Naive thymus-derived CD8-positive, alpha-beta T cell (primary cell): ENCODE results near the gene MAP3K20. TPM values are rescaled to one million over a fixed set of nuclear protein-coding genes. Genes with fewer than 3 reads are reported as not detected.

Source experiments
- ATAC-seq, 2 donors: fragments of 150-1000 bp; cut with Tn5 transposase in 1 of 2; sonication (Bioruptor Pico), chemical (Tn5 transposase) in 1 of 2; 1 replicate in 1 of 2; 2 replicates in 1 of 2; pipeline ENCODE4 v1.10.0; 2021; ENCODE audit warnings: mild to moderate bottlenecking in 2 of 2, moderate library complexity in 2 of 2
- POLR2A ChIA-PET: fragments of 350-600 bp; sonication (Branson Sonifier 250); formaldehyde crosslinking; loops from one replicate; lab custom pipeline; 2021; ENCODE audit warnings: antibody characterized with exemption; lab: Charles Lee
- DNase-seq, 10 donors: peaks; one replicate each; pipeline versions ENCODE4 v3.0.0 to v3.0.0-alpha.2; 2020 to 2022
- H3K27ac Mint-ChIP-seq, 10 donors: one replicate each; pipeline ENCODE4 v1.8.0; 2020 to 2022; ENCODE audit warnings: mild to moderate bottlenecking in 10 of 10, mixed read lengths in 10 of 10, moderate library complexity in 4 of 10, inconsistent platforms in 1 of 10
- H3K27me3 Mint-ChIP-seq, 5 donors: one replicate each; pipeline ENCODE4 v1.8.0; 2021 to 2022; ENCODE audit warnings: mixed read lengths in 5 of 5
- H3K36me3 Mint-ChIP-seq, 3 donors: one replicate each; pipeline ENCODE4 v1.8.0; 2020 to 2022; ENCODE audit warnings: mixed read lengths in 3 of 3, mild to moderate bottlenecking in 2 of 3, inconsistent platforms in 1 of 3
- H3K4me1 Mint-ChIP-seq, 4 donors: one replicate each; pipeline ENCODE4 v1.8.0; 2021 to 2022; ENCODE audit warnings: mixed read lengths in 4 of 4
- H3K4me3 Mint-ChIP-seq, 10 donors: one replicate each; pipeline ENCODE4 v1.8.0; 2020 to 2022; ENCODE audit warnings: mild to moderate bottlenecking in 10 of 10, mixed read lengths in 10 of 10, moderate library complexity in 6 of 10, inconsistent platforms in 1 of 10
- H3K9me3 Mint-ChIP-seq, 9 donors: one replicate each; pipeline ENCODE4 v1.8.0; 2020 to 2022; ENCODE audit warnings: mixed read lengths in 9 of 9, mild to moderate bottlenecking in 3 of 9, inconsistent platforms in 1 of 9, moderate library complexity in 1 of 9
- polyA plus RNA-seq, 3 donors: library from polyadenylated mRNA; unstranded; fragments of 300-500 nt; fragmentation: Illumina TruSeq; gene quantifications; one replicate each; pipeline ENCODE4 v1.2.3, GENCODE V29; 2021
- total RNA-seq, 8 experiments: library from RNA in 2 of 8; stranded (reverse) in 2 of 8; gene quantifications; one replicate each; pipeline ENCODE4 v1.2.3 and lab custom pipeline; 2021 to 2026

MAP3K20 gene
- total and polyA plus RNA-seq, 5 experiments from 2014 or later, result 0.42 to 2.6 (median 0.76) TPM; not detected in 1

DNA sequence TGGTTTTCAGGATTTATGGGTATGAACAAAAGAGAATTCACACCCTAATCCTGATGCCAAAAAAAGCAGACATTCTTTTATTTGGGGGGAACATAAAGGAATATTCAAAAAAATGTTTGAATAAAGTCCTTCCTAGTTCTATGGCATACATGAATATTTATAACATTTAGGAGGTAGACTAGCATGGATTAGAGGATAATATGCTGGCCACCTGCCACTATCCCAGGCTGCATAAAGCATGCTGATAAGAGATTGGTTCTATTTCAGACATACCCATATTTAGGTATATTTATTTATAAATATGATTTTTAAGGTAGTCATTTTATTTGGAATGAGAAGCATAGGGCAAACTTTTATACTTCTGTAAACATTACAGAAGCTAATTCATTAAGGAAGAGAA is 34.9 kb upstream of the MAP3K20 start:
- no peak for ATAC-seq
- no peaks in the 10 kb centered on the region for H3K36me3 Mint-ChIP-seq
- H3K9me3 Mint-ChIP-seq, result no peaks in the 10 kb centered on the region
- DNase-seq, result no peak
- POLR2A ChIA-PET, result no interaction called here
- no peak overlapping the region for H3K4me3 Mint-ChIP-seq
- no peaks in the 10 kb centered on the region for H3K4me1 Mint-ChIP-seq
- H3K27me3 Mint-ChIP-seq, result no peaks in the 10 kb centered on the region
- no peak overlapping the region for H3K27ac Mint-ChIP-seq

DNA sequence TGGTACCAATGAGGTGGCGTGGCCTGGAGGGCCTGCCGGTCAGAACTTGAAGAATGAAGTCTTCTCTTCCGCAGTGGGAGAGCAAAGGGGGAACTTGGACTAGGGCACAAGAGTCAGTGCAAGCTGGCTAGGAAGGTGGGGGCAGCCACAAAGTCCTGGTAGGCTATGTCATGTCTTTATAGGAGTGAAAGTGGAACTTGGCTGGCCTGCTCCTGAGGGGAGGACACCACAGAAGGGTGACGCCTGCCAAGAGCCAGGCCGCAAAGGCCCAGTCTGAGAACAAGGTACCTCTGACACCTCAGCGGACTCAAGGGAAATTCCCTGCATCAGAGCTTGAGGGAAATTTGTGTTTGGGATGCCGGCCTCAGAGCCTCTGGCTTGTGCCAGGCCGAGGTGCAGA is 32.2 kb upstream of the MAP3K20 start:
- no peak for DNase-seq
- H3K36me3 Mint-ChIP-seq, result no peaks in the 10 kb centered on the region
- no peak overlapping the region for H3K4me3 Mint-ChIP-seq
- H3K27me3 Mint-ChIP-seq, result peaks cover 0 to 3% (median 0%) of the 10 kb centered on the region in 5 donors
- no peaks in the 10 kb centered on the region for H3K9me3 Mint-ChIP-seq
- H3K4me1 Mint-ChIP-seq, result no peaks in the 10 kb centered on the region
- POLR2A ChIA-PET, result no interaction called here
- no peak for ATAC-seq
- H3K27ac Mint-ChIP-seq, result no peak overlapping the region

DNA sequence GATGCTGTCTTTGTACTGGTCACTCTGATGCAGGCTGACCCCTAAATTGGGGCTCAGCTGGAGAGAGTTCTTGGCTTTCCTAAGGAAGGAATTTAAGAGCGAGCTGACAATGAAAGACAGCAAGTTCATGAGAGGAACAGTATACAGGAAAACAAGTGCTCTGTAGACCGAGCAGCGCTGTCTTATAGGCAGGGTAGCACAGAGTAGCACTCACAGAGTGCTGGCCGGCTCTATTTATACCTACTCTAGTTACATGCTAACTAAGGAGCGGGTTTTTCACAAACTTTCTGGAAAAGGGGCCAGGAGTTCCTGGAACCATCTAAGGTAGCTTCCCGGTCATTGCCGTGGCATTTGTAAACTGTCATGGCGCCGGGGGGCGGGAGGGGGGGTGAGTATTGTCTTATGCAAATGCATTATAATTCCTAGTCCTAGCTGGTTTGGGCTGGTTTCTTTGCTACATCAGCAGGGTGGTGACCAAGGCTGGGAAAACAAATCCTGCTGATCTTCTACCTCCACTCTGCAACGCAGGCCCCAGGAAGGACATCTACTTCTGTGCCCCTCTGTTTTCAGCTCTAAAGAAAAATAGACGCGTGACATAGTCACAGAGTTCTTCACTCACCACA is 31.6 kb upstream of the MAP3K20 start:
- Mint-ChIP-seq H3K36me3 (no peaks in the 10 kb centered on the region), H3K27ac (no peak overlapping the region), H3K4me1 (no peaks in the 10 kb centered on the region), H3K9me3 (no peaks in the 10 kb centered on the region), H3K4me3 (no peak overlapping the region), H3K27me3 (peaks cover 0 to 4% (median 0%) of the 10 kb centered on the region in 5 donors)
- POLR2A ChIA-PET, result no interaction called here
- no peak for ATAC-seq
- DNase-seq, result no peak

DNA sequence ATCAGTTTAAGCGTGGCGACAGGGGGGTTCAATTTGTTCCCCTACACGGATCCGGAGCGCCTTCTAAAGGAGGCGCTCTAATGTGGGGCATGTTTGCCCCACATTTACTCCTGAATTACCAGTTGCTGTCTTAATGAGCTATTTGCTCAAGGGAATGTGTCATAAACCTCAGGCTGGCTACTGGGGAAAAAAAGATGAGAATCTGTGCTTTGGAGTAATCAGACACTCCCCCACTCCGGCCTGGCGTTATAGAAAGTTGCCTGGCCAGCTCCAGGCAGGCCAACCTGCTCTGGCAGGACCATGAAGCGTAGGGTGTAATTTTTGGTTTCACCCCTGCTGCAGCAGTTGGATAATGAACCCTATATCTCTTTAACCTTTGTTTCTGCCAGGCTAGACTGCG is 31.0 kb upstream of the MAP3K20 start:
- DNase-seq, result no peak
- POLR2A ChIA-PET, result no interaction called here
- H3K27ac Mint-ChIP-seq, result no peak overlapping the region
- ATAC-seq, result no peak
- H3K4me3 Mint-ChIP-seq, result no peak overlapping the region
- no peaks in the 10 kb centered on the region for H3K9me3 Mint-ChIP-seq
- no peaks in the 10 kb centered on the region for H3K36me3 Mint-ChIP-seq
- peaks cover 0 to 4% (median 0%) of the 10 kb centered on the region in 5 donors for H3K27me3 Mint-ChIP-seq
- no peaks in the 10 kb centered on the region for H3K4me1 Mint-ChIP-seq

DNA sequence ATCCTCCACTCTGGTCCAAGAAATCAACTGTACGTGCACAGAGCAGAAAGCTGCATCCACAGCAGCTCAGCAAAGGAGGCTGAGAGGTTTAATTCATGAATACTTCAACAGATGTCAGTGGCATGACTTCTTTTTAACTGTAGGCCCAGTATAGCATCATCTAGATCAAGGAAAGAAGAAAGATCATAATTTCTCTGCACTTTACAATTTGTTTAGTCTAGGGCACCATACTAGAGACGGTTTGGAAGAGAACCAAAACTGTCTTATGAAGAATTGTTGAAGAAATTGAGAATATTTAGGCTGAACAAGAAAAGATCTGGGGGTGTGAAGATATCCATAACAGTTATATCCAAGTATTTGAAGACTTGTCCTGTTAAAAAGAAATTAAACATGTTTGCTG is 30.5 kb upstream of the MAP3K20 start:
- peaks cover 0 to 4% (median 0%) of the 10 kb centered on the region in 5 donors for H3K27me3 Mint-ChIP-seq
- POLR2A ChIA-PET, result no interaction called here
- ATAC-seq (no peak), DNase-seq (no peak)
- no peaks in the 10 kb centered on the region for H3K4me1 Mint-ChIP-seq
- no peaks in the 10 kb centered on the region for H3K9me3 Mint-ChIP-seq
- no peak overlapping the region for H3K4me3 Mint-ChIP-seq
- H3K27ac Mint-ChIP-seq, result no peak overlapping the region
- H3K36me3 Mint-ChIP-seq, result no peaks in the 10 kb centered on the region

DNA sequence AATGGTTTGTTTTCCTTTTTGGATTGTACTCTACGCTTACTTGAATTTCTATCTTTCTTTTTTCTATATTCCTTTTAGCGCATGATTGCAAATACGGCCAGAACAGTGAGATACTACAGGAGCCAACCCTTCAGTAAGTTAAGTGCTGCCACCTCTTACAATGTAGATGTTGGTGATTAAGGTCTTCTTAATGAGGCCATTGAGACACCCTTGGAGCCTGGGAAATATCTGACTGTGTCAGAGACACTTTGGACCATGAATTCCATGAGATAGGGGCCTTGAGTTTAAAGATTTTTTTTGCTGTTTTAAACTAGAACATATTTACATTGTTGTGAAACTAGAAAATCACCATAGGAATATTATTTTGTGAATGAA is 27.1 kb upstream of the MAP3K20 start:
- H3K4me1 Mint-ChIP-seq, result no peaks in the 10 kb centered on the region
- DNase-seq (no peak), ATAC-seq (no peak)
- H3K36me3 Mint-ChIP-seq, result no peaks in the 10 kb centered on the region
- H3K9me3 Mint-ChIP-seq, result no peaks in the 10 kb centered on the region
- H3K27ac Mint-ChIP-seq, result no peak overlapping the region
- POLR2A ChIA-PET, result no interaction called here
- peaks cover 0 to 7% (median 0%) of the 10 kb centered on the region in 5 donors for H3K27me3 Mint-ChIP-seq
- no peak overlapping the region for H3K4me3 Mint-ChIP-seq

DNA sequence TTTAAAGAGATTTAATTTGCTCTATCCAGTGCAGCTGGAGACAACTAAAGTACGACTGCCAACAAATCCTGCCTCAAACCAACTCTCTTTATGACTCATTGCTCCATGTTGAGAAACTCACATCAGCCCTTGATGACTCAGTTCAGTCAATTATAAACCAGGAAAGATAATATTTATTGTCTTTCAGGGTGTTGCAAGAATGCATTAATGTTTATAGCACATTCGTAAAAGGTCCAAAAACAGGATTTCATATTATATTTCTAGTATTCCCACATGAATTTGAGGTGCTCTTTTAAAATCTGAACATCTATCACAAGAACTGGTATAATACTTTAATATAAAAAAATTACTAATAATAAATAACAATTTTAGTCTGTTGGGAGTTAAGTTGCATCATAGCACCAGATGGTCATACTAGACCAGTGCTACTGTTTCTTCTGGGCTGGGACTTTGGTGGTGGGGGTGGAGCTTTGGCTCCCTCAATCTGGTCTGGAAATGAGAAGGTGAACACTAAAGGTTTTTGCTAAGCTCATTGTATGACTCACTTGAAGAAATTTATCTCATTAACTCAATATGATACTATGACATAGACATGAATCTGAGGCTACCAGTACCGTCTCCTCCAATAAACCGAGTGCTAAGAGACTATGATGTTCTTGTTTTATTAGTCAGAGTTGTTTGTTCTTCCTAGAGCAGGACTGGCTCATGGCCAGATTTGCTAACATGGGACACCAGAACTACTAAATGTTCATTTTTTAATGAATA is 26.6 kb upstream of the MAP3K20 start:
- ATAC-seq (no peak), DNase-seq (no peak)
- H3K27me3 Mint-ChIP-seq, result peaks cover 0 to 8% (median 0%) of the 10 kb centered on the region in 5 donors
- no peaks in the 10 kb centered on the region for H3K9me3 Mint-ChIP-seq
- no peak overlapping the region for H3K4me3 Mint-ChIP-seq
- no peaks in the 10 kb centered on the region for H3K36me3 Mint-ChIP-seq
- POLR2A ChIA-PET, result no interaction called here
- H3K4me1 Mint-ChIP-seq, result no peaks in the 10 kb centered on the region
- H3K27ac Mint-ChIP-seq, result no peak overlapping the region

DNA sequence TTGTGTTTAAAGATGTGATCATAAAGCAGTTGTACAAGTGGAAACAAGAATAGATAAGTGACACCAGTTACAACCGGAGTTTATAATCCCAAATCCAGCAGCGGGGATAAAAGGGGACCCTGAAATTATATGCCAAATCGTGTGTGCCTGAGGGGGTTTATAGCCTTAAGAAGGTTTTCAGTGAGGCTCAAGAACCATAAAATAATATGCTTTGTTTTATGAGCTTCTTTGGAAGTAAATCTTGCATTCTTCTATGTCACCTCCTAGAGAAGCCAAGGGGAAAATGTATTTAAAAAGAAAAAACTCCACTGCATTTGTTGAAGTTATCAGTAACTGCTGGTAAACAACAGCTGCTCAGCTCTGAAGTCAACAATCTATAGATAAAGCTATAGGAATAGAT is 25.8 kb upstream of the MAP3K20 start:
- no peak overlapping the region for H3K4me3 Mint-ChIP-seq
- no peak overlapping the region for H3K27ac Mint-ChIP-seq
- H3K36me3 Mint-ChIP-seq, result no peaks in the 10 kb centered on the region
- ATAC-seq, result no peak
- POLR2A ChIA-PET, result no interaction called here
- H3K9me3 Mint-ChIP-seq, result no peaks in the 10 kb centered on the region
- H3K27me3 Mint-ChIP-seq, result peaks cover 0 to 9% (median under 1%) of the 10 kb centered on the region in 5 donors
- DNase-seq, result no peak
- no peaks in the 10 kb centered on the region for H3K4me1 Mint-ChIP-seq

DNA sequence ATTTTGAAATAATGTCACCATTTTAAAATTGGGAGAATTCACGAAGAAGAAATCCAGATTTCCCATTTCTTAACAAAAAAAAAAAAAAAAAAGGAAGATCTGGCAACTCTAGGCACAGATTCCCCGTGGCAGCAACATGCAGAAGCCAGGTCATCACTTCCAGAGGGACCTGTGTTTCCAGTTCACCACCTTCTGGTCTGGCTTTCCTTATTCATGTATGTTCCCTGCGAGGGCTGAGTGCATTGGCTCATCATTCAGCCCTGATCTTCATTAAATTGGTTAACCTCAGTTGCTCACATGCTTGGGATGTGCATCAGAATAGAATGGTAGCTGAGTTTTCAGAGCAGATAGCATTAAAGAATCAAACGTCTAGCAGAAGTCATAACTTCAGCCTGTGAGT is 25.0 kb upstream of the MAP3K20 start:
- ATAC-seq, result no peak
- Mint-ChIP-seq H3K27ac (no peak overlapping the region), H3K4me3 (no peak overlapping the region), H3K9me3 (no peaks in the 10 kb centered on the region), H3K36me3 (no peaks in the 10 kb centered on the region), H3K4me1 (no peaks in the 10 kb centered on the region), H3K27me3 (peaks cover 0 to 11% (median 3%) of the 10 kb centered on the region in 5 donors)
- POLR2A ChIA-PET, result no interaction called here
- DNase-seq, result no peak

DNA sequence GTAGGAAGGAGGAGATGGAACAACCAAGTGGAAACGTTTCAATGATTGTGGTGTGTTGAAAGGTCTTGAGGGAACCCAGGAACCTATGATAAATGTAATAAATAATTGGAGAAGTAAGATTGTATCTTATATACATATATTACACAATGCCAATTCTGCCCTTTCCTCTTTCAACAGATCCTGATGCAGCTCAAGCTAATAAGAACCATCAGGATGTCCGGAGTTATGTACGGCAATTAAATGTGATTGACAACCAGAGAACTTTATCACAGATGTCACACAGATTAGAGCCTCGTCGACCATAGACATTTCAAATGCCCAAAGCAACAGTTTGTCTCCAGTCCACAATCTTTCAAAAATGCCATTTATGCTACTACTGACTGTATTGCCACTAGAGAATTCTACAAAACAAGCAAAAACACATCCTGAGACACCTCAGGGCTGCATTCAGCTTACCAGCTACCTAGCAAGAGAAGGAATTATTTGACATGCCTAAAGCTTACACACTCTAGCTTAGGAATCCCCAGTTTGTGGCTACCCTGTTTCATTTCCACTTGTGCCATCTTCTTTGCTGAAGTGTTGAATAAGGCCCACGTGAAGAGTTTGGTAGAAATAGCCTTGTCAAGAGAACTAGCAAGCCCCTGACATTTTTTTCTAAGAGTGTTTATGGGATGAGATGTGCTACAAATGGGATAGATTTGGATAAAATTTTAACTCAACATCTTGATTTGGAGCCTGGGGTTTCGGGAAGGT is 24.0 kb upstream of the MAP3K20 start:
- POLR2A ChIA-PET, result no interaction called here
- Mint-ChIP-seq H3K4me3 (no peak overlapping the region), H3K9me3 (no peaks in the 10 kb centered on the region)

DNA sequence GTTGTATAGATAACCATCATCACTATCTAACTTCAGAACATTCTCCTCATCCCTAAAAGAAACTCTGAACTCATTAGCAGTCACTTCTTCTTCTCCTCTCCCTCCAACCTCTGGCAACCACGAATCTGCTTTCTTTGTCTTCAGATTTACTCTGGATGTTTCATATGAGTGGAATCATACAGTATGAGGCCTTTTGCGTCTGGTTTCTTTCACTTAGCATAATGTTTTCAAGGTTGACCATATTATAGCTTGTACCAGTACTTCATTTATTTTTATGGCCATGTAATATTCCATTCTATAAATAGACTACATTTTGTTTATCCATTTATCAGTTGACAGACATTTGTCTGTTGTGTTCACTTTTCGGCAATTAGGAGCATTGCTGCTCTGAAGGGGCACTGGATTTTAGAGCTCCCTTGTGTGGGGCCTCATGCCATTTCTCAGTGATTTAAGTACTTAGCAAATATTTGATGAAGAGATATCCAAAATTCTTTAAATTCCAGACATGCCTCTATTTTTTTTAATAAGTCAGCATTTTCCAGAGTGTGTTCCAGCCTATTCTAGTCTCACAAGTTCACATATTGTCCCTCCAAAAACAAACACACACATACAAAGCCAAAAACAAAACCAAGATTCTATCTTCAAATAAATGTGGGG is 22.5 kb upstream of the MAP3K20 start:
- ATAC-seq (no peak), DNase-seq (no peak)
- H3K9me3 Mint-ChIP-seq, result no peaks in the 10 kb centered on the region
- POLR2A ChIA-PET, result no interaction called here
- H3K27me3 Mint-ChIP-seq, result peaks cover 0 to 18% (median 10%) of the 10 kb centered on the region in 5 donors
- no peak overlapping the region for H3K27ac Mint-ChIP-seq
- H3K4me3 Mint-ChIP-seq, result no peak overlapping the region
- H3K36me3 Mint-ChIP-seq, result no peaks in the 10 kb centered on the region
- H3K4me1 Mint-ChIP-seq, result no peaks in the 10 kb centered on the region

More for the DNA sequence above, 24.0 kb upstream of the MAP3K20 start:
- Mint-ChIP-seq H3K27me3 (peaks cover 0 to 11% (median 8%) of the 10 kb centered on the region in 5 donors), H3K36me3 (no peaks in the 10 kb centered on the region), H3K27ac (no peak overlapping the region), H3K4me1 (no peaks in the 10 kb centered on the region)
- DNase-seq (no peak), ATAC-seq (no peak)

DNA sequence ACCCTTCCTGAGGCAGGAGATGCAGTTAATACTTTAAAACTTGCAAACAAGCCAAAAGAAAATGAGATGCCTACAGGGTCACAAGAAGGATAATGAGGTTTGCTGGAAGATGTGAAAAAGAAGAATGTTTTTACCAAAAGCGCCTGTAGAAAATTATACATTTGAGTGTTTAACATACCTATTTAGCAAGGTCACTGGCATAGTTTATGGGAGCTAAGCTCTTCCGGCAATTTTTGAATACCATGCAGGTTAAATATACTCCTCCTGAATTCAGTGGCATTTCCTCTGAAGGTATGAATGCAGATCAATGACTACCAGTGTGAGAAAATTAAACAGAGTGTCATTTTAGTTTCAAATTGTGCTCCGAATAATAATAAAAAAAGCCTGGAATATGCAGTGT is 21.2 kb upstream of the MAP3K20 start:
- POLR2A ChIA-PET, result no interaction called here
- Mint-ChIP-seq H3K27me3 (peaks cover 0 to 18% (median 10%) of the 10 kb centered on the region in 5 donors), H3K4me1 (peaks cover 0 to 4% (median 0%) of the 10 kb centered on the region in 4 donors), H3K9me3 (no peaks in the 10 kb centered on the region), H3K4me3 (no peak overlapping the region), H3K36me3 (no peaks in the 10 kb centered on the region), H3K27ac (no peak overlapping the region)
- ATAC-seq (no peak), DNase-seq (no peak)
